ENCODE data around the gene NBPF19. TPM values are rescaled to one million over a fixed set of nuclear protein-coding genes. Genes with fewer than 3 reads are reported as not detected.

NBPF19 gene, protein sequence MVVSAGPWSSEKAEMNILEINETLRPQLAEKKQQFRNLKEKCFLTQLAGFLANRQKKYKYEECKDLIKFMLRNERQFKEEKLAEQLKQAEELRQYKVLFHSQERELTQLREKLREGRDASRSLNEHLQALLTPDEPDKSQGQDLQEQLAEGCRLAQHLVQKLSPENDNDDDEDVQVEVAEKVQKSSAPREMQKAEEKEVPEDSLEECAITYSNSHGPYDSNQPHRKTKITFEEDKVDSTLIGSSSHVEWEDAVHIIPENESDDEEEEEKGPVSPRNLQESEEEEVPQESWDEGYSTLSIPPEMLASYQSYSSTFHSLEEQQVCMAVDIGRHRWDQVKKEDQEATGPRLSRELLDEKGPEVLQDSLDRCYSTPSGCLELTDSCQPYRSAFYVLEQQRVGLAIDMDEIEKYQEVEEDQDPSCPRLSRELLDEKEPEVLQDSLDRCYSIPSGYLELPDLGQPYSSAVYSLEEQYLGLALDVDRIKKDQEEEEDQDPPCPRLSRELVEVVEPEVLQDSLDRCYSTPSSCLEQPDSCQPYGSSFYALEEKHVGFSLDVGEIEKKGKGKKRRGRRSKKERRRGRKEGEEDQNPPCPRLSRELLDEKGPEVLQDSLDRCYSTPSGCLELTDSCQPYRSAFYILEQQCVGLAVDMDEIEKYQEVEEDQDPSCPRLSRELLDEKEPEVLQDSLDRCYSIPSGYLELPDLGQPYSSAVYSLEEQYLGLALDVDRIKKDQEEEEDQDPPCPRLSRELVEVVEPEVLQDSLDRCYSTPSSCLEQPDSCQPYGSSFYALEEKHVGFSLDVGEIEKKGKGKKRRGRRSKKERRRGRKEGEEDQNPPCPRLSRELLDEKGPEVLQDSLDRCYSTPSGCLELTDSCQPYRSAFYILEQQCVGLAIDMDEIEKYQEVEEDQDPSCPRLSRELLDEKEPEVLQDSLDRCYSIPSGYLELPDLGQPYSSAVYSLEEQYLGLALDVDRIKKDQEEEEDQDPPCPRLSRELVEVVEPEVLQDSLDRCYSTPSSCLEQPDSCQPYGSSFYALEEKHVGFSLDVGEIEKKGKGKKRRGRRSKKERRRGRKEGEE (N-terminal part only)
- 8.2 to 10.1 TPM (median 8.5 TPM) in 5 replicates for total RNA-seq (2022; extraction: Qiagen RNA extraction)

DNA sequence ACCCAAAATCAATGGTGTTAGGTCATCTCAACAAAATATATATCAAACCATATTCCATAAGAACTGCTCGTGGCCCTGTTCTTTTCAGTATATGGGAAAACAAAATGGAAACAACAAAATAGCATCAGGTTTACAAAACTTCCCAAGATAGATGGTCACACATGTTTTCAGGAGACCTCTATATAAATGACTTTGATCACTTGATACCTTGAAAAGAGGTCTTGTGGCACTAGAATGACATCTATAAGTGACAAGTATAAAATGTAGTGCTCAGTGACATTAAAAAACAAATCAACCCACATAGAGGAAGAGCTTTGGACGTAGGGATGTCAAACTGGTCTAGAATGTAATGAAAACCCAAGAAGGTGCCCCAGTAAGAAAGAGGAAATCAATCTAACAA lies at the start of gene NBPF19:
Gene NBPF19, plus strand, starts transcription at position 301 of the 400 bp plus-strand sequence. CDS start 888 bp downstream, outside the sequence.

Other genes with a start within 250 kb of the NBPF19 start
- gene PPIAL4C, start 108.8 kb downstream of the NBPF19 start, total RNA-seq (2022; extraction: Qiagen RNA extraction): not detected in 5 replicates